Measurements from ENCODE around the gene BRCA2. TPM values are rescaled to one million over a fixed set of nuclear protein-coding genes. Genes with fewer than 3 reads are reported as not detected.
A peak's percentile ranks its signal among the peaks of the same experiment; 100 is the strongest.
"Not testable (repeated sequence)": the region's sequence is repeated elsewhere in the genome, so short reads cannot be mapped to it uniquely, and the experiment has no call there.

Gene BRCA2
- total RNA-seq, 1 donor from 2014 or later, result 0.53 TPM

GRCh38 chr13:32323912-32324311 lies 8.6 kb downstream of the BRCA2 start:
- Histone ChIP-seq H3K4me3 (ENCODE audit: low read depth, low read length) (no peak overlapping the region), H3K36me3 (ENCODE audit: control insufficient read depth, insufficient read depth, low read length) (no peaks in the 10 kb centered on the region), H3K27me3 (ENCODE audit: control insufficient read depth, insufficient read depth, low read length) (no peaks in the 10 kb centered on the region)
- TF ChIP-seq CTCF (IDR thresholded peaks at IDR 0.05; ENCODE audit: insufficient read depth, low read length, severe bottlenecking), result no peak
- no peak for FAIRE-seq
- peak; percentile 71 for DNase-seq (ENCODE audit: low read depth)

GRCh38 chr13:32330441-32330840 lies 15.1 kb downstream of the BRCA2 start:
- FAIRE-seq (no peak), DNase-seq (ENCODE audit: low read depth) (peak; percentile 94)
- Histone ChIP-seq H3K27me3 (ENCODE audit: control insufficient read depth, insufficient read depth, low read length) (no peaks in the 10 kb centered on the region), H3K36me3 (ENCODE audit: control insufficient read depth, insufficient read depth, low read length) (no peaks in the 10 kb centered on the region), H3K4me3 (ENCODE audit: low read depth, low read length) (no peak overlapping the region)
- no peak for TF ChIP-seq CTCF (IDR thresholded peaks at IDR 0.05; ENCODE audit: insufficient read depth, low read length, severe bottlenecking)

GRCh38 chr13:32334671-32335070 lies 19.4 kb downstream of the BRCA2 start:
- DNase-seq (ENCODE audit: low read depth) (no peak), FAIRE-seq (no peak)
- no peak for TF ChIP-seq CTCF (IDR thresholded peaks at IDR 0.05; ENCODE audit: insufficient read depth, low read length, severe bottlenecking)
- no peaks in the 10 kb centered on the region for H3K36me3 ChIP-seq (ENCODE audit: control insufficient read depth, insufficient read depth, low read length)
- no peaks in the 10 kb centered on the region for H3K27me3 ChIP-seq (ENCODE audit: control insufficient read depth, insufficient read depth, low read length)
- H3K4me3 ChIP-seq (ENCODE audit: low read depth, low read length), result no peak overlapping the region

GRCh38 chr13:32340914-32341313 lies 25.6 kb downstream of the BRCA2 start:
- no peak for TF ChIP-seq CTCF (IDR thresholded peaks at IDR 0.05; ENCODE audit: insufficient read depth, low read length, severe bottlenecking)
- FAIRE-seq, result peak; percentile 28
- H3K27me3 ChIP-seq (ENCODE audit: control insufficient read depth, insufficient read depth, low read length), result no peaks in the 10 kb centered on the region
- H3K36me3 ChIP-seq (ENCODE audit: control insufficient read depth, insufficient read depth, low read length), result no peaks in the 10 kb centered on the region
- H3K4me3 ChIP-seq (ENCODE audit: low read depth, low read length), result no peak overlapping the region
- no peak for DNase-seq (ENCODE audit: low read depth)

GRCh38 chr13:32347651-32348050 lies 32.3 kb downstream of the BRCA2 start:
- DNase-seq (ENCODE audit: low read depth) (no peak), FAIRE-seq (no peak)
- Histone ChIP-seq H3K4me3 (ENCODE audit: low read depth, low read length) (no peak overlapping the region), H3K36me3 (ENCODE audit: control insufficient read depth, insufficient read depth, low read length) (no peaks in the 10 kb centered on the region), H3K27me3 (ENCODE audit: control insufficient read depth, insufficient read depth, low read length) (no peaks in the 10 kb centered on the region)
- no peak for TF ChIP-seq CTCF (IDR thresholded peaks at IDR 0.05; ENCODE audit: insufficient read depth, low read length, severe bottlenecking)

GRCh38 chr13:32350839-32351441 lies 35.6 kb downstream of the BRCA2 start:
- DNase-seq (ENCODE audit: low read depth); H3K27me3 ChIP-seq (ENCODE audit: control insufficient read depth, insufficient read depth, low read length); FAIRE-seq; H3K4me3 ChIP-seq (ENCODE audit: low read depth, low read length); H3K36me3 ChIP-seq (ENCODE audit: control insufficient read depth, insufficient read depth, low read length): not testable (repeated sequence)

All from bronchial epithelial cell (primary cell).